Activated CD8-positive, alpha-beta memory T cell treated with anti-CD3 and anti-CD28 coated beads, Interleukin-2, amount 50 U/mL, for 1 hour (primary cell): ENCODE data around the gene HSPB2.
"Not testable (repeated sequence)": the region's sequence is repeated elsewhere in the genome, so short reads cannot be mapped to it uniquely, and the experiment has no call there.

ENCODE experiments used
- DNase-seq: peaks from one replicate; pipeline ENCODE4 v3.0.0-alpha.2; 2020; ENCODE audit errors: extremely low read depth

HSPB2 gene

DNA sequence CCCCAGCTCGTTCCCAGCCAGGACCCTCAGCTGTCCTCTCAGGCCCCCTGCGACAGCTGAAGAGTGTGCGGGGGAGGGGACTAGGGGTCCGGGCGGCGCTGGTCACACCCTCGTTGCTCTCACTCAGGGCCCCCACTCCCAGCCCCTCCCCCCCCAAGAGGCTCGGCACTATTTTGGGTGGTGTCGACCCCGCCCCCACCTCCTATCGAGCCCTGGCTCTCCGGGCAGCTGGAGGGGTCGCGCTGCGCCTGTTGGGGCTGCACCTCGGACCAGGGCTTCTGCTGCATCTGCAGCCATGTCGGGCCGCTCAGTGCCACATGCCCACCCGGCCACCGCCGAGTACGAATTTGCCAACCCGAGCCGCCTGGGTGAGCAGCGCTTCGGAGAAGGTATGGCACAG lies at the start of gene HSPB2:
HSPB2 (plus strand) TSS at position 200 of the 400 bp plus-strand sequence; CDS start at position 296, 96 bp downstream.
- DNase-seq, result no peak

- no peak for DNase-seq
Observed at GRCh38 chr11:111870113-111870512, 42.4 kb upstream of the HSPB2 start.

- no peak for DNase-seq
Observed at GRCh38 chr11:111870522-111870885, 42.0 kb upstream of the HSPB2 start.

DNA sequence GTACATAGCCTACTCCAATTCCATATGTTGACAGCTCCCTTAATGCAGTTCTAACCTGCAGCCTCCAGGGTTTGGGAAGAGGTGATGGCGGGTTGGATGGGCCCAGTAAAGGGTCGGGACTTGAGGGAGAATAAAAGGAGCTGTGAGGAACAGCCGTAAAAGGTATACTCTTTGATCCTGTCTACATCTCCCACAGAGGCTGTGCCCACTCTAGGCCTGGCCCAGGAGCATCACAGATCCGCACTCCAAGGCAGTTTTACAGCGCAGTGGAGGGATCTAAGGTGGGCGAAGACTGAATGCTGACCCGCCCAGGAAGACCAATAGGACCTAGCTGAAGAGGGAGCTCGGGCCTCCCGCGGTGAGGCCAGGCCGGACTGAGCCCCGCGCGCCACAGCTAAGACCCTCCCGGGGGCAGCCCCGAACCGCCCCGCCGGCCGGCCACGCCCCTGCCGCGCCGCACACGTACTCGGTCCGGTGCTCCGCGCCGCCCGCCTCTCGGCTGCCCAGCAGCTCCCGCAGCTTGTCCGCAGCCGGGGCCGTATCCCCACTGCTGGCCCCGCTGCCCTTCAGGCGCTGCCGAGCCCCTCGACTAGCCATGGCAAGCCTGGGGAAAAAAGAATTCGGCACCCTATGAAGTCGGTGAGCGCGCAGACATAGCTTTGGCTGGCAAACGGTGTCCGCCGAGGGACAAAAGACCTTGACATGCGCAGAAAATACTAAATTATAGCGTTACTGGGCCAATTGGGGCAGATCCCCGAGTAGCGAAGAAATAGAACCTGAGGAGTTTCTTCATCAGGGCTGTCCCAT lies 41.4 kb upstream of the HSPB2 start, which contains the start of gene ALG9:
ALG9 (minus strand) TSS at position 696 of the 807 bp plus-strand sequence; CDS start at position 597, 99 bp downstream.
- DNase-seq, result peak; percentile 69

- DNase-seq, result no peak
Observed at GRCh38 chr11:111871693-111872161, 40.8 kb upstream of the HSPB2 start.

DNA sequence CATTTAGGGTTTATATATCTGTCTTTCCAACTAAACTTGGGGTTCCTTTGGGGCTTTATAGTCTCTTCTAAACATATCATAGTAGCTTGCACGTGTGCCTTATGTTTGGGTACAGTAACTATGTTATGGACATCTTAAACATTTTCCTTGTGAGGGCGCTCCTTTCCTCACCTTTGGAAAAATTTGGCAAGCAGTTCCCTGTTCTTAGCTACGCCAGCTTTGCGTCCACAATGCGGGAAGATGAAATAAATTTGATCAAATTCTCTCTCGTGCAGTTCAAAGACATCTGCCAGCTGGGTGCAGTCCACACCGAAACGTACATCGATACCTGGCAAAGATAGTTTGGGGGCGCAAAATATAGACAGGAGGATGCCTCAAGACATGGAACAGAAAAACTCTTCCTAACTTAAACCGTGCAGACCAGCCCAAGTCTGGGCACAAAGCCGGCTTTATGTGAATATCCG lies 34.1 kb upstream of the HSPB2 start:
- DNase-seq, result no peak

DNA sequence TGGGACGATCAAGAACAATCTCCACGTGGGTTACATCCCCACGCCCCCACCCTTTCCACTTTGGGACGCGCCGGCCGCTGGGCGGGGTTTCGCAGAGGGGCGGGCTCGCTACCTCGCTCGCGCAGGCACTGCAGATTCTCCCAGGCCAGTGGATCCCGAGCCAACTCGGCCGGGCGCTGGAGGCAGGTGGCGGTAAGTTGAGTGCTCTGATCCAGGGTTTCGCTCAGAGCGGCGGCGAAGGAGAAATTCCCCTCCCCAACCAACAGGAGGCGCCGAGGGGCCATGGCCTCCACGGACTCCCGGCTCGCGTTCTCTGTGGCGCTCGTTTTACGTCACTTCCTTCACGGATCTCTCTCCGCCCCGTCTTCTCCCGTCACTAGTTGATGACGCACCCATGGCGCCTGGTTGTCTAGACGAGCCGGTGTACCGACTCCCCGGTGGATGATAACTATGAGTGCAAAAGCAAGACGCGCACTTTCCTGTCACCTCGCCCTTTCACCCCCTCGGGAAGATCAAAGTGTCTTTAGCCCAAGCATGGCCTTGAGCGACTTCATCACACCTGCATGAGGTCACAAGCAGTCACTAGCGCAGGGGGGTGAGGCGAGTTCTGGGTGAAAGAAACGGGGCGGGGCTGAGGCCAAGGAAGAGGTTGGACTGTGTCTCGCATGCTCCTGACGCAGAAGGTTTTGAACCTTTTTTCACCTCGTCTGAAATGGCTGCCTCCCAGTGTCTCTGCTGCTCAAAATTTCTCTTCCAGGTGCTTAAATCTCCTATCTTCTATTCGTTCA lies 33.5 kb upstream of the HSPB2 start, which contains the start of the genes CFAP68 and FDXACB1:
CFAP68 (plus strand) TSS at position 693 of the 788 bp plus-strand sequence; CDS start at position 713, 20 bp downstream.
FDXACB1 (minus strand) TSS at position 317 of the 788 bp plus-strand sequence; CDS start at position 284, 33 bp downstream.
- DNase-seq, result peak; percentile 97

- no peak for DNase-seq
Observed at GRCh38 chr11:111879637-111879960, 32.9 kb upstream of the HSPB2 start.

DNA sequence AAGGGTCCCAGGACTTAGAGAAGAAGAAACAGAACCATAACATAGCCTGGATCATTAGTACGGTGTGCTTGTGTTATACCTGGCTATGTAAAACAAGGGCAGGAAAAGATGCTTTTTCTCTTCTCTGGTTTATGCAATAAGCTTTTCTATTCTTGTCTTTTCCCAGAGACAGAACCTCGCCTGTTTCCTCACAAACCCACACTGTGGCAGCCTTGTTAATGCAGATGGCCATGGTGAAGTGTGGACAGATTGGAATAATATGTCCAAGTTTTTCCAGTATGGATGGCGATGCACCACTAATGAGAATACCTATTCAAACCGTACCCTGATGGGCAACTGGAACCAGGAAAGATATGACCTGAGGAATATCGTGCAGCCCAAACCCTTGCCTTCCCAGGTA lies 30.3 kb upstream of the HSPB2 start:
- no peak for DNase-seq

DNA sequence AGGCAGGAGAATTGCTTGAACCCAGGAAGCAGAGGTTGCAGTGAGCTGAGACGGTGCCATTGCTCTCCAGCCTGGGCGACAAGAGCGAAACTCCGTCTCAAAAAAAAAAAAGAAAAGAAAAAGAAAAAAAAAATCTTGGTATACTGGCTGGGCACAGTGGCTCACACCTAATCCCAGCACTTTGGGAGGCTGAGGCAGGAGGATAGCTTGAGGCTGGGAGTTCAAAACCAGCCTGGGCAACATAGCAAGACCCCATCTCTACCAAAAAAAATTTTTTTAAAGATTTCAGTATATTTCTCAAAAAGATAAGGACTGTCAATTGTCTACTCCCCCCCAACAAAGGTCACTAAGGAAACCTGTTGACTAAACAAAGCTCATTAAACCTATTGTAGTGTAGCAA lies 27.5 kb upstream of the HSPB2 start:
- not testable (repeated sequence) for DNase-seq

GRCh38 chr11:111886032-111886431 lies 26.5 kb upstream of the HSPB2 start:
- DNase-seq, result no peak

GRCh38 chr11:111886844-111887243 lies 25.7 kb upstream of the HSPB2 start:
- no peak for DNase-seq

GRCh38 chr11:111905411-111905810 lies 7.1 kb upstream of the HSPB2 start:
- no peak for DNase-seq

DNA sequence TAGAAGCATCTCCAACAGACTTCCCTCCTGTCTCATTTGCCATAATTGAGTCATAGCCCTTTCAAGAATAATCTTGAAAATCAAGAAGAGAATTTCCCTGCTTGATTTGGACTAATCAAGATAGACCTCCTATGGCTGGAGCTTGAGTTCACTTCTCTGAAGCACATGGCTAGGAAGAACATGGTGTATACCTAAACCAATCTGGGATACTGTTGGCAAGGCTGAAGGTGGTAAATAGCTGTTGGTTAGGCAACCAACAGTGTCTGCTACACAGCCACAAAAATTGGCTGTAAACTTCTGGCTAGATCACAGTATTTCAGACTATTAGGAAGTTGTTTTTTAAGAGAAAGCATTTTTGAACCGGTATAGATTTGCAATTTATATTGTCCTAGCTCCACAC lies 5.9 kb upstream of the HSPB2 start:
- no peak for DNase-seq

DNA sequence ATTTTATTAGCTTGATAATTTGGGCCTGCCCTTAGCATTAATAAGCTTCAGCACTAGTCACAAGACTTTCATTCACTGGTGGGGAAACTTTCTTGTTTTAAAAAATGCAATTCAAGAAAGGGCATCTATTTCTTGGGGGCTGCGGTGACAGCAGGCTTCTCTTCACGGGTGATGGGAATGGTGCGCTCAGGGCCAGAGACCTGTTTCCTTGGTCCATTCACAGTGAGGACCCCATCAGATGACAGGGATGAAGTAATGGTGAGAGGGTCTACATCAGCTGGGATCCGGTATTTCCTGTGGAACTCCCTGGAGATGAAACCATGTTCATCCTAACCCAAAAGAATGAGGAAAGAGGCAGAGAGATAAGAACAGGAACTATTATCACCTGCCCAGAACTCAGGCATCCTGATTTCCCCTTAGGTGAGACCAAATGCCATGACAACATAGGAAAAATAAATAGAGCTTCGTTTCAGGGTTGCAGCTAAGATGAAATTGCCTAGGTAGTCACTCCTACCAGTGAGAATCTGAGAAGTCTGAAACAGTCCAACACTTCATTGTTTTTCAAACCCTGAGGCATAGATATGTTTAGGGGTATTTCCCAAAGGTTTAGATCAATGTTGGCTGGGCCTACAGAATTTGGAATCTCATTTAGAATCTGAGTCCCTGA lies 3.8 kb upstream of the HSPB2 start:
- DNase-seq, result no peak

GRCh38 chr11:111909378-111909777 lies 3.2 kb upstream of the HSPB2 start:
- no peak for DNase-seq

- DNase-seq, result no peak
Observed at GRCh38 chr11:111910676-111911562, 1.6 kb upstream of the HSPB2 start.

GRCh38 chr11:111911563-111912401 lies 752 bp upstream of the HSPB2 start, which contains the start of gene CRYAB:
Gene CRYAB, minus strand, starts transcription at chr11:111911770. Its CDS starts 46 bp downstream, at chr11:111911724.
- no peak for DNase-seq

GRCh38 chr11:111913031-111913861 lies 712 bp downstream of the HSPB2 start:
- no peak for DNase-seq
